ENCODE measurements around the gene CSMD2.

The CSMD2 gene

GRCh38 chr1:33790577-33790976 is 374.5 kb downstream of the CSMD2 start:
- no peak for TF ChIP-seq CTCF (IDR thresholded peaks at IDR 0.05)

GRCh38 chr1:33784876-33785275 is 380.2 kb downstream of the CSMD2 start:
- H3K27ac ChIP-seq = no peak overlapping the region
- TF ChIP-seq CTCF (IDR thresholded peaks at IDR 0.05) = no peak
- H3K4me3 ChIP-seq (ENCODE audit: low read depth in 1 of 2, low read length in 1 of 2) = no peak overlapping the region
- H3K36me3 ChIP-seq = no peaks in the 10 kb centered on the region
- no peaks in the 10 kb centered on the region for H3K27me3 ChIP-seq
- H3K9me3 ChIP-seq = no peaks in the 10 kb centered on the region
- H3K4me1 ChIP-seq (ENCODE audit: control insufficient read depth in 1 of 2, insufficient read depth in 1 of 2, low read depth in 1 of 2, low read length in 1 of 2) = no peaks in the 10 kb centered on the region

More at GRCh38 chr1:33790577-33790976, 374.5 kb downstream of the CSMD2 start:
- Histone ChIP-seq H3K36me3 (no peaks in the 10 kb centered on the region), H3K27ac (no peak overlapping the region), H3K4me3 (ENCODE audit: low read depth in 1 of 2, low read length in 1 of 2) (no peak overlapping the region), H3K27me3 (no peaks in the 10 kb centered on the region), H3K9me3 (no peaks in the 10 kb centered on the region), H3K4me1 (ENCODE audit: control insufficient read depth in 1 of 2, insufficient read depth in 1 of 2, low read depth in 1 of 2, low read length in 1 of 2) (no peaks in the 10 kb centered on the region)

- TF ChIP-seq CTCF (IDR thresholded peaks at IDR 0.05) = no peak
- Histone ChIP-seq H3K27ac (no peak overlapping the region), H3K4me1 (ENCODE audit: control insufficient read depth in 1 of 2, insufficient read depth in 1 of 2, low read depth in 1 of 2, low read length in 1 of 2) (no peaks in the 10 kb centered on the region), H3K36me3 (no peaks in the 10 kb centered on the region), H3K27me3 (no peaks in the 10 kb centered on the region), H3K9me3 (no peaks in the 10 kb centered on the region), H3K4me3 (ENCODE audit: low read depth in 1 of 2, low read length in 1 of 2) (no peak overlapping the region)
These were observed 382.3 kb downstream of the CSMD2 start for GRCh38 chr1:33782776-33783175.

GRCh38 chr1:33781652-33782051 is 383.4 kb downstream of the CSMD2 start:
- TF ChIP-seq CTCF (IDR thresholded peaks at IDR 0.05) = no peak
- H3K27me3 ChIP-seq = no peaks in the 10 kb centered on the region
- H3K27ac ChIP-seq = no peak overlapping the region
- no peaks in the 10 kb centered on the region for H3K4me1 ChIP-seq (ENCODE audit: control insufficient read depth in 1 of 2, insufficient read depth in 1 of 2, low read depth in 1 of 2, low read length in 1 of 2)
- no peaks in the 10 kb centered on the region for H3K36me3 ChIP-seq
- H3K9me3 ChIP-seq = no peaks in the 10 kb centered on the region
- H3K4me3 ChIP-seq (ENCODE audit: low read depth in 1 of 2, low read length in 1 of 2) = no peak overlapping the region

- Histone ChIP-seq H3K27ac (no peak overlapping the region), H3K9me3 (no peaks in the 10 kb centered on the region), H3K27me3 (no peaks in the 10 kb centered on the region), H3K4me1 (ENCODE audit: control insufficient read depth in 1 of 2, insufficient read depth in 1 of 2, low read depth in 1 of 2, low read length in 1 of 2) (no peaks in the 10 kb centered on the region), H3K36me3 (no peaks in the 10 kb centered on the region), H3K4me3 (ENCODE audit: low read depth in 1 of 2, low read length in 1 of 2) (no peak overlapping the region)
- TF ChIP-seq CTCF (IDR thresholded peaks at IDR 0.05) = no peak
These were observed 387.7 kb downstream of the CSMD2 start for GRCh38 chr1:33777337-33777736.

- H3K27me3 ChIP-seq = no peaks in the 10 kb centered on the region
- H3K9me3 ChIP-seq = no peaks in the 10 kb centered on the region
- no peak overlapping the region for H3K27ac ChIP-seq
- H3K4me1 ChIP-seq (ENCODE audit: control insufficient read depth in 1 of 2, insufficient read depth in 1 of 2, low read depth in 1 of 2, low read length in 1 of 2) = no peaks in the 10 kb centered on the region
- no peaks in the 10 kb centered on the region for H3K36me3 ChIP-seq
- no peak for TF ChIP-seq CTCF (IDR thresholded peaks at IDR 0.05)
- H3K4me3 ChIP-seq (ENCODE audit: low read depth in 1 of 2, low read length in 1 of 2) = no peak overlapping the region
These were observed 396.2 kb downstream of the CSMD2 start for GRCh38 chr1:33768821-33769220.

Data from neutrophil (primary cell).